Keratinocyte (primary cell): ENCODE data around the gene COL1A2.

ENCODE experiments used
- CTCF ChIP-seq, 3 experiments: IDR thresholded peaks in 1 of 3; conservative IDR thresholded peaks in 1 of 3; optimal IDR thresholded peaks in 1 of 3; 2 replicates in 2 of 3; 3 replicates in 1 of 3; pipeline versions ENCODE3 to v1.5.1; 2011; ENCODE audit warnings: low read length in 3 of 3, mild to moderate bottlenecking in 3 of 3, moderate library complexity in 2 of 3, control low read depth in 1 of 3, inconsistent platforms in 1 of 3; ENCODE audit not compliant: insufficient read depth in 2 of 3; ENCODE audit errors: extremely low read depth in 1 of 3
- EZH2 ChIP-seq: IDR thresholded peaks from one replicate; pipeline ENCODE4 v1.6.1; 2012; ENCODE audit warnings: inconsistent platforms, mild to moderate bottlenecking, low read length, moderate library complexity

- TF ChIP-seq CTCF (optimal IDR thresholded peaks at IDR 0.05 in 1 of 3, IDR thresholded peaks at IDR 0.05 in 1 of 3, conservative IDR thresholded peaks at IDR 0.05 in 1 of 3; ENCODE audit: extremely low read depth in 1 of 3, insufficient read depth in 2 of 3, low read length in 3 of 3): no peak
- no peak for TF ChIP-seq EZH2
Observed at GRCh38 chr7:94466516-94466915, 71.8 kb downstream of the COL1A2 start.
